Measurements from ENCODE around the gene SLC6A13.
"Not testable (repeated sequence)": the region's sequence is repeated elsewhere in the genome, so short reads cannot be mapped to it uniquely, and the experiment has no call there.

The SLC6A13 gene
- total RNA-seq: 0 to 0.19 (median 0.10) reads per million in 18 experiments

DNA sequence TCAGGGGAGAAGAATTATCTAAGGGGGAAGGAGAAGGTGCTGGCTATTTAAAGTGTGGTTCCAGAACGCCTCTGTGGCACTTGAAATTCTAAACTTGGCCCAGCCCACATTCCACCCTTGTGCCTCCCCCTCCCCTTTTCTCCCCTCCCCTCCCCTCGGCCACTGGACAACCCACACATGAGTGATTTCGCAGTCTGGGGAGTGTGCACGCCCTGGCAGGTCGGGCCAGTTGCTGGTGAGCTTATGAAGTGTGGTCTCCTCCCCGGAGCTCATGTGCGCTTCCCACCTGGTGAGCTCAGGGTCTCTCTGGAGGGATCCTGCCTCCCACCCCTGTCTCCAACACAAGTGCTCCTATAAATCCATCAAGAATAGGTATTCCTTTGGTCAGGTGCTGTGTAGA, at the start of gene SLC6A13:
Gene SLC6A13, minus strand, starts transcription at position 20 of the 400 bp plus-strand sequence. CDS start 2,784 bp downstream, outside the sequence.
- DNase-seq: no peak

DNA sequence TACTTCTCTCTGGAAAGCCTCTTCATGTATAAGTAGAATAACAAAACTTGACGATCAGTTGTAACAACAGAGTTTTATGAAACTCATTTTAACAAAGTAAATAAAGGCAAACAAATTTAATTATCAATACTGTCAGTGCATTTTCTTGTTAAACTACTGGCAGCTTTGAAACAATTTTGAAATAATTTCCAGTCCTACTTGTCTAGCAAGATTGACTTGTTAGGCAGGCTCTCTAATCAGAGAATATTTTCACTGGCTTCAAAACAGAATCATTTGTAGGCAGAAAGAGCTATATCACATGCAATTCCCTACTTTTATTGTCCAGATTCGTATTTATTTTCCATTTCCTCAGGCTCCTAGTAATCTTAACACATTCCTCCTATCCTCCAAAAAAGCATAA, 45.9 kb upstream of the SLC6A13 start:
- DNase-seq: no peak

DNA sequence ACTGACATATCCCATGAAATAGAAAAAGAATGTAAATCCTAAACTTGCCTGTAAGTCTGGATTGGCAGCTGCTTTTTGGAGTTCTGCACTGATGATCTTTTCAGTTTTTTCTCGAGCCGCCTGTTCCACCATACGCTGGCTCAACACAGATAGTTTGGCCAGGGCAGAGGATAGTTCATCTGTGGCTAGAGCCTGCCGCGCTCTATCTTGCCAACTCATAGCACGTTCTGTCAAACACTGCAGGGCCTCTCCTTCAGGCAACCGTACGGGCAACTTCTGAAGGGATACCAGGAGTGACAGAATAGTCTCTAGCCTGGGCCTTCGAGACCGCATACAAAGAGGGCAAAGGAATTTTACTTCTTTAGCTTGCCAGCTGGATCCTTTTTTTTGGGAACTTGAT, 44.8 kb upstream of the SLC6A13 start:
- no peak for DNase-seq

GRCh38 chr12:304805-305204, 42.2 kb upstream of the SLC6A13 start:
- DNase-seq: no peak

GRCh38 chr12:302766-303165, 40.1 kb upstream of the SLC6A13 start:
- not testable (repeated sequence) for DNase-seq

- DNase-seq: not testable (repeated sequence)
Observed at GRCh38 chr12:300166-300565, 37.5 kb upstream of the SLC6A13 start.

GRCh38 chr12:299511-299910, 36.9 kb upstream of the SLC6A13 start:
- DNase-seq: not testable (repeated sequence)

DNA sequence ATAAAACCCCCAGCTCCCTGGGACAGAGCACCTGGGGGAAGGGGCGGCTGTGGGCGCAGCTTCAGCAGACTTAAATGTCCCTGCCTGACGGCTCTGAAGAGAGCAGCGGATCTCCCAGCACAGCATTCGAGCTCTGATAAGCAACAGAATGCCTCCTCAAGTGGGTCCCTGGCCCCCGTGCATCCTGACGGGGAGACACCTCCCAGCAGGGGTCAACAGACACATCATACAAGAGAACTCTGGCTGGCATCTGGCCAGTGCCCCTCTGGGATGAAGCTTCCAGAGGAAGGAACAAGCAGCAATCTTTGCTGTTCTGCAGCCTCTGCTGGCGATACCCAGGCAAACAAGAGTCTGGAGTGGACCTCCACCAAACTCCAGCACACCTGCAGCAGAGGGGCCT, 35.4 kb upstream of the SLC6A13 start:
- not testable (repeated sequence) for DNase-seq

GRCh38 chr12:295132-295531, 32.5 kb upstream of the SLC6A13 start:
- no peak for DNase-seq

DNA sequence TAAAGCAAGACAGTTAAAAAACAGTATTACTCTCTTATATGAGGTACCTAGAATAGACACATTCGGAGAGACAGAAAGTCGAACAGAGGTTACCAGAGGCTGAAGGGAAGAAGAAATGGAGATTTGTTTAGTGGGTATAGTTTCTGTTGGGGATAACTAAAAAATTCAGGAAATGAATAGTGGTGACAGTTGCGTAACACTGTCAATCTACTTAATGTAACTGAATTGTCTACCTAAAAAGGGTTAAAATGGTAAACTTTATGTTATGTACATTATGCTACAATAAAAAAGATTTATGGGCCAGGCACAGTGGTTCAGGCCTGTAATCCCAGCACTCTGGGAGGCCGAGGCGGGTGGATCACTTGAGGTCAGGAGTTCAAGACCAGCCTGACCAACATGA, 30.6 kb upstream of the SLC6A13 start:
- no peak for DNase-seq

DNA sequence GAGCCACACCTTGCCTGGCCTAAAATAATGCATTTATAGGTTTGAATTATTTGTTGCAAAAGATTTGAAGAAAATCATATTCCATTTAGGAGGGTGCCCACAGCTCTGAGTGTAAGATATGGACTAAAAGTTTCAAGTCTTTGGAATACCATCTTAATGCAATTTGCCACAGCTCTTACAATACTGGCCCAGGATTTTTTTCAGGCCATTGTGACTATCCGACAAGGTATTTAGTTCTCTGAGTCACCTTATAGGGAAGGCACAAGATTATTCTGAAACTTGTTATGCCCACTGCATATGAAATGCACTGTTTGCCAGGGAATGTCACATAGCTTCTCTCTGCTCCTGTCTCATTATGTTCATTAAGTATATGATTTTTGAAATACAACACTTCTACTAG, 29.6 kb upstream of the SLC6A13 start:
- DNase-seq: no peak

GRCh38 chr12:291153-291723, 28.6 kb upstream of the SLC6A13 start:
- DNase-seq: no peak

DNA sequence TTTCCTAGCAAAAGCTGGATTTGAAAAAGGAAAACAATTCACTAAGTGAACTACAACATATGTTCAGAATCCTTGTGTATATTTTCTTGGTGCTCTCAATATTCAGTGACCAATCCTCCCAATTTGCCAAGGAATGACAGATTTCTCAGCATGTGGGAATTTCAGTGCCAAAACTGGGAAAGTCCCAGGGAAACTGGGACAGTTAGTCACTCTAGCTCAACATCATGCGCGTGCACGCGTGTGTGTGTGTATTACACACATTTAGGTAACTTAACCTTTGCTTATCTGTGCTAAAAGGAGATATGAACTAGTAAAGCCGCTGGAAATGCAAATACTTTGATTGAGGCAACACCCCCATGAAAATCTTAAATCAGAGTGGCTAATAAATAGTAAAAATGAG, 26.1 kb upstream of the SLC6A13 start:
- no peak for DNase-seq

GRCh38 chr12:286531-287300, 24.1 kb upstream of the SLC6A13 start:
- DNase-seq: no peak

GRCh38 chr12:278046-278445, 15.4 kb upstream of the SLC6A13 start:
- no peak for DNase-seq

GRCh38 chr12:275812-276211, 13.2 kb upstream of the SLC6A13 start:
- DNase-seq: no peak

GRCh38 chr12:273382-273781, 10.7 kb upstream of the SLC6A13 start:
- peak; percentile 52 for DNase-seq

- DNase-seq: no peak
Observed at GRCh38 chr12:272942-273341, 10.3 kb upstream of the SLC6A13 start.

DNA sequence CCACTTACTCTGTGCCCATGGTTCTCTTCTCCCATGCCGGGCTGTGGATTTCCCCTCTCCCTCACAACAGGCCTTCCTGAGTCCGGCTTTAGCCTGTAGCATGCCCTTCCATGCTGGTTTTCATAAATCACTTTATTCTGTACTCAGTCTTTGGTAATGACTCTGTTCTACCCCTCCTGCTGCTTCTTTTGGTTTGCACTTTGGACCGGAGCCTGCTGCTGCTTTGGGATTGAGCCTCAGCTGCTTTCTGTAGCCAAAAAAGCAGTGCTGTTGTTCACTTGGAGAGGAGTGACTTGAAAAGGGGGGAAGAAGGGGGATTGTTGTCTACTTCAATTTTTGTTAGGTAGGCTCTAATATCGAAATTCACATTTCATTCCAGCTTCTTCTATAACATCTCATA, 8.5 kb upstream of the SLC6A13 start:
- DNase-seq: no peak

GRCh38 chr12:269191-269590, 6.6 kb upstream of the SLC6A13 start:
- DNase-seq: no peak

DNA sequence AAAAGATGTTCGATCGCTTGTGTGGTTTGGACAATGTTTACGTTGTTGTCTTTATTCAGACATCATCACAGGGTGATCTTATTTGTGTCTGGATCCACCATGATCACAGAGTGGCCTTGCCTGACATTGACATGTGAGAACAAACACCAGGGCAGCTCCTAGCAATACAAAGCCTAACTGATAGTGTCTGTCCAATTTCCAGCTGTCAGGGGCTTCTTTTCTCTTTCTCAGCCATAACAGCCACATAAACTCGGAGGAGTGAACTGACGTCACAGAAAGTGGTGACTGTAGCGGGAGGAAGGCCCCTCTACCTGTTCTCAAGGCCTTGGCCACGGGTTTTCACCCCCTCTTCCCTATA, 5.8 kb upstream of the SLC6A13 start:
- no peak for DNase-seq

DNA sequence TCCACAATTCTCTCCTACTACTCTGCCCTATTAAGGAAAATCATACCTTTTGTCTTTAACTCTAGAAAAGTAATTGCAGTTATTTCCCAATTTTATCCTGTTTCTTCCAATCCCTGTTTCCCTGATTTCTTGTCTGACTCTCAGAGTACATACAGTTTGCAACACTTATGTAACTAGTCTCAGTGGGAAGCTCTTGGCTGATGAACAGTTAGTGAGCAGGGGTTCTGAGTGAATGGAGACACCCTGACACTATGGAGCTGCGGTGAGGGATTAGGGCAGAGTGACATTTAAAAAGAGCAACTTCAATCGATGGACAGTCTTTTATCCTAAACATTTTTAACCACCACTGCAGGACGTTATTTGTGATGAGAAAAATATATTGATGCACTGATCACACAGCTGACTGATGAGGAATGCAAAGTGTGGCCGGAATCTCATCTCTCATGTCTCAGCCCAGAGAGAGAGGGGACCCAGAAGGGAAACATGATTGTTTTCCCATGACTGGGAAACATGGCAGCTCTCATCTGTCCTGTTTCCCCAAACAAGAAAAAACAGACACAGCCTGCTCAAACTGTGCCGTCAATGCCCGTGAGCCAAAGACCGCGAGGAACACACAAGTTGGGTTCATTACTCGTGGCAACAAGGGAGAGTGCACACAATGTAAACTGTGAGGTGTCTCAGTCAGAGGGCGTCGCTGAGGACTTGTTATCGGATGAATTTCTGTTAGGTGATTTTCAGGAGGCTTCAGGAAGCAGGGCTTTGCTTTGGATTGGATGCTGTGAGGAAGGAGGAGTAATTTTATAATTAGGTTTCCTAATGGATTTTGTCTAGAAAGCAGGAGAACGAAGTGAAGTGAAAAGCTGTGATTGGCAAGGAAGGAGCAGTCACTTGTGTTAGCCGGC, 5.2 kb upstream of the SLC6A13 start:
- DNase-seq: no peak

DNA sequence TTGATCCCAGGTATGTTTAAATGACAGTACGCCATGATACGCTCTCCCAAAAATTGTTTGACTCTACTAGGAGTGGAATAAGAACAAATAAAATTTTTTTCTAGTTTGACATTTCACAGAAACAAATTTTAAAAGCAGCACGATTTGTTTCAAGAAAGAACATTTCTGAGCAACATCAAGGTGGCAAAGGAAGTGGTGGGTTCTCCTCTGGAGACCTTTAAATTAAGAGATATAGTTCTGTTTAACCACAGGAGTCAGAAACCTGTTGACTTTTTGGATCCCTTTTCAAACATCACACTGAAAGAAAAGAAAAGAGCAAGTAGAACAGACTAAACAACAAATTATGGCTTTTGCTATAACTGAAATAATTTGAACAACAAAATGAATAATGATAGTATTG, 2.5 kb upstream of the SLC6A13 start:
- no peak for DNase-seq

- DNase-seq: no peak
Observed at GRCh38 chr12:264269-264668, 1.6 kb upstream of the SLC6A13 start.

Data from inflammatory macrophage (primary cell).